ENCODE measurements around the gene EPN1. TPM values are rescaled to one million over a fixed set of nuclear protein-coding genes. Genes with fewer than 3 reads are reported as not detected.
A peak's percentile ranks its signal among the peaks of the same experiment; 100 is the strongest.

EPN1 gene
- total and polyA plus RNA-seq, 8 donors = 17.8 to 363 (median 183) TPM

DNA sequence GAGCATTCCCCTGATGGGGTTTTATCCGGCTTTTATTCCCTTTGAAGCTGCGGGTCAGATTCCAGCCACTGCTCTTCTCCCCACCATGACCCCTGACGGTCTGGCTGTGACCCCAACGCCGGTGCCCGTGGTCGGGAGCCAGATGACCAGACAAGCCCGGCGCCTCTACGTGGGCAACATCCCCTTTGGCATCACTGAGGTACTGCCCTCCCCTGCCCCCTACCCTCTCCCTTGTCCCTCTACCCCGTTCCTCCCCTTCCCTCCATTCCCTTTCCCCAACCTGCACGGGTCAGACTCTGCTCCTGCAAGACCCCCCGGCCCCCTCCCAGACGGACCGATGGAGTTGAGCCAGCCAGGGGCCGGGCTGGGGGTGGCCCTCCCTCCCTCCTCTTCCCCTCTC lies 14.0 kb upstream of the EPN1 start:
- no peaks in the 10 kb centered on the region for H3K27me3 ChIP-seq
- H3K36me3 ChIP-seq = peaks cover 63 to 78% (median 76%) of the 10 kb centered on the region in 4 donors

DNA sequence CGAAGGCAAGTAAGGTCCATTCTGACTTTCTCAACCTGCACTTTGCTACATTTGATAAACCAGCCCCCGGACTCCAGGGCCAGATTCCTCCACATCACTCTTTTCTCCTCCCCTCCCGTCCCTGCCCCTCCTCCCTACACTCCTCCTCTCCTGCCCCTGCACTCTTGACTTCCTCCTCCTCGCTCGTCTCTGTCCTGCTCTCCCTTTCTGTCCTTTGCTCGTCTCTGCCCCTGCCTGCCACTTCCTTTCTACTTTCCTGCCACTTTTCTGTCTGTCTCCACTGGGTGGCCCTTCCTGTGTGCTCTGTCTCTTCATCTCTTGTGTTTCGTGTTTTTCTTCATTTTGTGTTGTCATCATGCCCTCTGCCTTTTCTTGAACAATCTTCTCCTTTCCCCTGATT lies 13.2 kb upstream of the EPN1 start:
- WGBS, 5 donors = 65 to 69% (median 68%) methylated on average over 7 of the region's 7 CpGs
- intact Hi-C loops (cut with DNase I; ENCODE audit: low total_unique reads) = no loop called here

More for the DNA sequence above, 14.0 kb upstream of the EPN1 start:
- WGBS, 5 donors = 73 to 83% (median 77%) methylated on average over 16 of the region's 16 CpGs
- DNase-seq = no peak
- no peaks in the 10 kb centered on the region for H3K9me3 ChIP-seq
- no peak overlapping the region for H3K27ac ChIP-seq
- intact Hi-C loops (cut with DNase I; ENCODE audit: low total_unique reads) = no loop called here
- TF ChIP-seq POLR2A (IDR thresholded peaks at IDR 0.05) (no peak), POLR2AphosphoS5 (IDR thresholded peaks at IDR 0.05) (no peak), EP300 (IDR thresholded peaks at IDR 0.05) (no peak)
- TF ChIP-seq, protein P1, sequence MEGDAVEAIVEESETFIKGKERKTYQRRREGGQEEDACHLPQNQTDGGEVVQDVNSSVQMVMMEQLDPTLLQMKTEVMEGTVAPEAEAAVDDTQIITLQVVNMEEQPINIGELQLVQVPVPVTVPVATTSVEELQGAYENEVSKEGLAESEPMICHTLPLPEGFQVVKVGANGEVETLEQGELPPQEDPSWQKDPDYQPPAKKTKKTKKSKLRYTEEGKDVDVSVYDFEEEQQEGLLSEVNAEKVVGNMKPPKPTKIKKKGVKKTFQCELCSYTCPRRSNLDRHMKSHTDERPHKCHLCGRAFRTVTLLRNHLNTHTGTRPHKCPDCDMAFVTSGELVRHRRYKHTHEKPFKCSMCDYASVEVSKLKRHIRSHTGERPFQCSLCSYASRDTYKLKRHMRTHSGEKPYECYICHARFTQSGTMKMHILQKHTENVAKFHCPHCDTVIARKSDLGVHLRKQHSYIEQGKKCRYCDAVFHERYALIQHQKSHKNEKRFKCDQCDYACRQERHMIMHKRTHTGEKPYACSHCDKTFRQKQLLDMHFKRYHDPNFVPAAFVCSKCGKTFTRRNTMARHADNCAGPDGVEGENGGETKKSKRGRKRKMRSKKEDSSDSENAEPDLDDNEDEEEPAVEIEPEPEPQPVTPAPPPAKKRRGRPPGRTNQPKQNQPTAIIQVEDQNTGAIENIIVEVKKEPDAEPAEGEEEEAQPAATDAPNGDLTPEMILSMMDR (IDR thresholded peaks at IDR 0.05) = no peak
- no peak overlapping the region for H3K4me3 ChIP-seq
- H3K4me1 ChIP-seq = peaks cover 39 to 58% (median 45%) of the 10 kb centered on the region in 4 donors

DNA sequence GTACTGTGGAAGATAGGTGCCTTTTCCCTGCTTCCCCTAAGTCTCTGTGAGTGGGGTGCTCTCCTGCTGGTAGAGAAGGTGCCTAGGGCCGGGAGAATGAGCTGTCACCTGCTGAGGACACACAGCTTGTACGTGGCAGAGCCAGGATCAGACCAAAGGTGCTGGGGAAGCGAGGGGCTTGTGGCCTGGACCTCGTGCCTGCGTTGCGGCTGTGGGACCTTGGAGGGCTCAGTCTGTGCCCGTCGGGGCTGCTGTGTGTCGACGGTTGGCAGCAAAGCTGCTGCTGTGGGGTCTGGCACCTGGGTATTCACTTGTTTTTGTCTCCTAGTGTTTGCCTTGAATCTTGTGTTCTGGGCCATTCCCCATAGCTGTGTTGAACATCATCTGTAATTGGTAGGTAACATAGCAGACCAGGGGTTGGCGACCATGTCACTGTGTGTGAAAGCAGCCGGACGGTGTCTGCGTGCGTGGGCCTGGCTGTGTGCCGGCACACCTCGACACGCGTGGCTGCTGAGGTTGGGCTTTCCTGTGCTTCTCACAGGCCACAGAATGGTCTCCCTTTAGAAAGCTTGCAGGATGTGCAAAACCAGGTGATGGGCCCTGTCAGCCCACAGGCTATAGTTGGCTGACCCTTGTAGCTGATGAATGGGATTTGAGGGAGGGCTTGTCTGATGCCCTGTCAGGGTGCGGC lies 11.0 kb upstream of the EPN1 start:
- H3K4me1 ChIP-seq = peaks cover 31 to 53% (median 41%) of the 10 kb centered on the region in 4 donors
- no peak overlapping the region for H3K4me3 ChIP-seq
- TF ChIP-seq, protein P1 (IDR thresholded peaks at IDR 0.05) = no peak
- no peak for TF ChIP-seq POLR2AphosphoS5 (IDR thresholded peaks at IDR 0.05)
- no peak for TF ChIP-seq POLR2A (IDR thresholded peaks at IDR 0.05)
- no peak for TF ChIP-seq EP300 (IDR thresholded peaks at IDR 0.05)
- no peak for DNase-seq
- 85 to 92% (median 89%) methylated on average over 11 to 20 of the region's 20 CpGs for WGBS, 5 donors
- intact Hi-C loops (cut with DNase I; ENCODE audit: low total_unique reads) = no loop called here
- no peak overlapping the region for H3K27ac ChIP-seq
- H3K27me3 ChIP-seq = no peaks in the 10 kb centered on the region
- H3K9me3 ChIP-seq = no peaks in the 10 kb centered on the region
- H3K36me3 ChIP-seq = peaks cover 90 to 100% (median 100%) of the 10 kb centered on the region in 4 donors

More for the DNA sequence above, 13.2 kb upstream of the EPN1 start:
- TF ChIP-seq EP300 (IDR thresholded peaks at IDR 0.05) (no peak), POLR2A (IDR thresholded peaks at IDR 0.05) (no peak), POLR2AphosphoS5 (IDR thresholded peaks at IDR 0.05) (no peak)
- TF ChIP-seq, protein P1 (IDR thresholded peaks at IDR 0.05) = no peak
- H3K4me3 ChIP-seq = no peak overlapping the region
- H3K27ac ChIP-seq = no peak overlapping the region
- no peaks in the 10 kb centered on the region for H3K9me3 ChIP-seq
- peaks cover 72 to 86% (median 84%) of the 10 kb centered on the region in 4 donors for H3K36me3 ChIP-seq
- DNase-seq = no peak
- H3K4me1 ChIP-seq = peaks cover 32 to 56% (median 42%) of the 10 kb centered on the region in 4 donors
- H3K27me3 ChIP-seq = no peaks in the 10 kb centered on the region

DNA sequence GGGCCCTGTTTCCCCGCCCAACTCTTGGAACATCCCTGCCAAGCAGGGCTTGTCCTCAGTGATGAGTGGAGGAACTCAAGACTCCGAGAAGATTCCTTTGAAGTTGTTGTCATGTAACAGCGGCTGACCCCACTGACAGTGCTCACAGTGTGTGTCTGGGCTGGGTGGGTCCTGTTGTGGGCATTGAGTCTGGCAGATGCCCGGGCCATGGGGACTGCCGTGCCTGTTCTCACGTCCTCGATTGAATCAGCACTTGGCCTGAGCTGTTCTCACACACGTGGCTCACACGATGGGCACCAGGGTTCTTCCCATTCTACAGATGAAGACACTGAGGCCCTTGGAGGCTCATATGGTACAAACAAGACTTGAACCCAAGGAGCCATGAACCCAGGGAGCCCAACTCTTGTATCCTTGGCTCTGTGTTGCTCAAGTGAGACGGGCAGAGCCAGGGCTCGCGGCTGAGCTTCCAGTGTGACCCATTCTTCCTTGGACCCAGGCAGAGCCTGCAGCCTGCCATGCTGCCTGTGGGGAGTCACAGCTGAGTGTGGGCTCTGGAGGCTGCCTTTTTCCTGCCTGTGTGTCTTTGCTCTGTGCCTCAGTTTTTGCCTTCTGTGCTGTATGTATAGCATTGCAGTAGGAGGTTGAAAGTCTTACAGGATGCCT lies 8.6 kb upstream of the EPN1 start:
- no peak for DNase-seq
- Histone ChIP-seq H3K4me1 (peaks cover 21 to 50% (median 41%) of the 10 kb centered on the region in 4 donors), H3K9me3 (no peaks in the 10 kb centered on the region), H3K36me3 (peaks cover 91 to 100% (median 100%) of the 10 kb centered on the region in 4 donors), H3K27ac (peak overlapping the region in 1 of 5 donors; percentile 69), H3K27me3 (no peaks in the 10 kb centered on the region), H3K4me3 (no peak overlapping the region)
- 74 to 85% (median 84%) methylated on average over 7 to 12 of the region's 12 CpGs for WGBS, 5 donors
- TF ChIP-seq, protein P1 (IDR thresholded peaks at IDR 0.05) = no peak
- no peak for TF ChIP-seq EP300 (IDR thresholded peaks at IDR 0.05)
- no peak for TF ChIP-seq POLR2AphosphoS5 (IDR thresholded peaks at IDR 0.05)
- TF ChIP-seq POLR2A (IDR thresholded peaks at IDR 0.05) = no peak
- intact Hi-C loops (cut with DNase I; ENCODE audit: low total_unique reads) = no loop called here

Data from stomach (tissue), 9 donors.